Keratinocyte (primary cell): Measurements from ENCODE around the gene ACVR2B.

Experiments
- EZH2 ChIP-seq: IDR thresholded peaks from one replicate; pipeline ENCODE4 v1.6.1; 2012; ENCODE audit warnings: inconsistent platforms, mild to moderate bottlenecking, low read length, moderate library complexity
- TF ChIP-seq, protein P1 (sequence below), 3 experiments: IDR thresholded peaks in 1 of 3; conservative IDR thresholded peaks in 1 of 3; optimal IDR thresholded peaks in 1 of 3; 2 replicates in 2 of 3; 3 replicates in 1 of 3; pipeline versions ENCODE3 to v1.5.1; 2011; ENCODE audit warnings: low read length in 3 of 3, mild to moderate bottlenecking in 3 of 3, moderate library complexity in 2 of 3, control low read depth in 1 of 3, inconsistent platforms in 1 of 3; ENCODE audit not compliant: insufficient read depth in 2 of 3; ENCODE audit errors: extremely low read depth in 1 of 3

DNA sequence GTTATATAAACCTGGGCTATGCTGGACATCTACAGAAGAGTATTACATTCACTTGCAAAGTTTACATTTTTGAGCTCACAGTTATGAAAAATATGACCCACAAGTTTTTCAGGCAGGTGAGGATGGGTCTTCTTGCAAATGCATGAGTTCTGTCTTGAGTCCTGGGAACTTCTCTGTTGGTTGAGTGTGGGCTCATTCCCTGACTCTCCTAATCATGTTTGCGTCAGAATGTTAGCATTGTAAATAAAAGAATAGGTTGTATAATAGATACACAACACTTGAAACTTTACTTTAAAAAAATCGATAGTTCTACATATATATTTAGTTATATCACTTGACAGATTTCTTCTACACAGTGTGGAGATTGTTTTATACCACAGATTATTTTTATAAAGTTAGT, 35.3 kb downstream of the ACVR2B start:
- TF ChIP-seq, protein P1, sequence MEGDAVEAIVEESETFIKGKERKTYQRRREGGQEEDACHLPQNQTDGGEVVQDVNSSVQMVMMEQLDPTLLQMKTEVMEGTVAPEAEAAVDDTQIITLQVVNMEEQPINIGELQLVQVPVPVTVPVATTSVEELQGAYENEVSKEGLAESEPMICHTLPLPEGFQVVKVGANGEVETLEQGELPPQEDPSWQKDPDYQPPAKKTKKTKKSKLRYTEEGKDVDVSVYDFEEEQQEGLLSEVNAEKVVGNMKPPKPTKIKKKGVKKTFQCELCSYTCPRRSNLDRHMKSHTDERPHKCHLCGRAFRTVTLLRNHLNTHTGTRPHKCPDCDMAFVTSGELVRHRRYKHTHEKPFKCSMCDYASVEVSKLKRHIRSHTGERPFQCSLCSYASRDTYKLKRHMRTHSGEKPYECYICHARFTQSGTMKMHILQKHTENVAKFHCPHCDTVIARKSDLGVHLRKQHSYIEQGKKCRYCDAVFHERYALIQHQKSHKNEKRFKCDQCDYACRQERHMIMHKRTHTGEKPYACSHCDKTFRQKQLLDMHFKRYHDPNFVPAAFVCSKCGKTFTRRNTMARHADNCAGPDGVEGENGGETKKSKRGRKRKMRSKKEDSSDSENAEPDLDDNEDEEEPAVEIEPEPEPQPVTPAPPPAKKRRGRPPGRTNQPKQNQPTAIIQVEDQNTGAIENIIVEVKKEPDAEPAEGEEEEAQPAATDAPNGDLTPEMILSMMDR (optimal IDR thresholded peaks at IDR 0.05 in 1 of 3, IDR thresholded peaks at IDR 0.05 in 1 of 3, conservative IDR thresholded peaks at IDR 0.05 in 1 of 3; ENCODE audit: extremely low read depth in 1 of 3, insufficient read depth in 2 of 3, low read length in 3 of 3): no peak
- no peak for TF ChIP-seq EZH2
